GM15510 (cell line): ENCODE data around the gene ZNF670.

ENCODE experiments used
- POLR2A ChIP-seq: IDR thresholded peaks from 3 replicates; pipeline ENCODE4 v1.6.1; 2011; ENCODE audit warnings: borderline replicate concordance; ENCODE audit not compliant: insufficient read length; ENCODE audit errors: extremely low read depth

Gene ZNF670

GRCh38 chr1:247107694-247108093 lies 29.1 kb upstream of the ZNF670 start:
- TF ChIP-seq POLR2A: no peak

- TF ChIP-seq POLR2A: no peak
Measured at GRCh38 chr1:247105966-247106365, 27.4 kb upstream of the ZNF670 start.

GRCh38 chr1:247104965-247105364 lies 26.4 kb upstream of the ZNF670 start:
- no peak for TF ChIP-seq POLR2A

- TF ChIP-seq POLR2A: peak; percentile 74
Measured at GRCh38 chr1:247103859-247104591, 25.4 kb upstream of the ZNF670 start, which contains the start of gene ZNF669. ZNF669 (minus strand) TSS chr1:247104356; CDS start chr1:247104199, 157 bp downstream.

- TF ChIP-seq POLR2A: no peak
Measured at GRCh38 chr1:247102381-247102780, 23.8 kb upstream of the ZNF670 start.

GRCh38 chr1:247100676-247101279 lies 22.2 kb upstream of the ZNF670 start:
- TF ChIP-seq POLR2A: no peak

- no peak for TF ChIP-seq POLR2A
Measured at GRCh38 chr1:247096958-247097357, 18.3 kb upstream of the ZNF670 start.

GRCh38 chr1:247096544-247096943 lies 17.9 kb upstream of the ZNF670 start:
- no peak for TF ChIP-seq POLR2A

- TF ChIP-seq POLR2A: no peak
Measured at GRCh38 chr1:247096112-247096511, 17.5 kb upstream of the ZNF670 start.

- no peak for TF ChIP-seq POLR2A
Measured at GRCh38 chr1:247090455-247090854, 11.8 kb upstream of the ZNF670 start.

GRCh38 chr1:247089616-247090375 lies 11.2 kb upstream of the ZNF670 start:
- TF ChIP-seq POLR2A: no peak

- no peak for TF ChIP-seq POLR2A
Measured at GRCh38 chr1:247088967-247089366, 10.4 kb upstream of the ZNF670 start.

GRCh38 chr1:247087256-247087655 lies 8.6 kb upstream of the ZNF670 start:
- TF ChIP-seq POLR2A: no peak

- TF ChIP-seq POLR2A: no peak
Measured at GRCh38 chr1:247085310-247085709, 6.7 kb upstream of the ZNF670 start.

- TF ChIP-seq POLR2A: no peak
Measured at GRCh38 chr1:247084771-247085170, 6.2 kb upstream of the ZNF670 start.
